Suppressor macrophage (primary cell): ENCODE data around the gene NEGR1.

Experiments used
- DNase-seq, 4 experiments: peaks; one replicate each; pipeline ENCODE4 v3.0.0-alpha.2; 2020 to 2022

The NEGR1 gene

DNA sequence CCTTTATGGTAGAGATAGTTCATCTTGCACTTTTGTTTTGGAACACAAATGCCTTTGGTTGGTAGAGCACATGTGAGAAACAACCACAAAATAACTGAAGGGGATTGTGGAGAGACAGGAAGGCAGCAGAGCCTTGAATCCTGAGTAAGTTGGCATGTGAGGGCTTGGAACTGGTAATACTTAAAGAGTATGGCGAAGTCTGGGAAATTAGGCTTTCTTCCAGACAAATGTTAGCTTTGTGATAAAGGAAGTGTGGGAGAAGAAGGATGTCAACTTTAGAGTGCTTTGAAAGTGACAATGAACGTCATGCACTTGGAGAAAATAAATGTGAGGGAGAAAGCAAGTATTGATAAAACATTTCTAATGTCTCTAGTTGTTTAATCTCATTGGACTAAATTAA is 725.2 kb downstream of the NEGR1 start:
- no peak for DNase-seq

DNA sequence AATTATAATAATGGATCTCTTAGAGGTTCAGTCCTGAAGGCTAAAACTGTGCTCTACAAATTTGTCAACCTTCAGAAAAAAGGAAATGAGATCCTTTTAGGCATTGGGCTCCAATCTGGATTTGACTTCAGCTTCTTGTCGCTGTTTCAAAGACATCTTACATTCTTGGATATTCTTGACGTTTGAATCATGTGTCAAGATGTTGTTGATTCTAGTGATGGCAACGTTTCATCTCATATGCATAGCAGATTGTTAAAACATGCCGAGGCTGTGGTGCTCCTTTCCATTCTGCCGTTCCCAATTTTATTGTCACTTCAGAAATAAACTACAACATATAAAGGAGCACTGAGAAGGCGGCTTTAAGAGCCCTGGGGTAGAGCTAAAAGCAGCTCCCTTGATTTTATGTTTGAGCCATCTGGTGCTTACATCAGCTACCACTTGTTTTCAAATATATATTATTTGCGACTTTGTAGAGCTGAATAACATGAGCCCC is 733.9 kb downstream of the NEGR1 start:
- no peak for DNase-seq

- DNase-seq, result peak in 1 of 4 experiments; percentile 2
These were observed 740.2 kb downstream of the NEGR1 start for GRCh38 chr1:71542155-71542554.

DNA sequence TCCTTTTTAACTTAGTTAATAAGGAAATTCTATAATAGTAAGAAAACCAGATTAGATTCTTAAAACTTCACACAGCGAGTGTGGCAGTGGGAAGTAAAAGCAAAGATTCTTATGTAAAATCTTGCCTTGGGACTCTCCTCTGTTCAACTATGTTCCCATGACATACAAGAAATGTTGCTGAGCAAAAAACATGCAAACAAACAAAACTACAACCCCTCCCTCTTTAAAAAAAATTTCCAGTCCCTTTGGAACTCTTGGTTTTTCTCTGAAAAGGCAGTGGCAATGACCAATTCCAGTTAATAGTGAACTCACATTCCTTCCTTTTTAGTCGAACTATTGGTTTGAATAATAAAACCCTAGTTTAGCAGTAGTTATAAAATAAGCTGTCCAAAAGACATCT is 748.4 kb downstream of the NEGR1 start:
- DNase-seq, result no peak

GRCh38 chr1:71532343-71532742 is 750.0 kb downstream of the NEGR1 start:
- no peak for DNase-seq

- no peak for DNase-seq
These were observed 755.5 kb downstream of the NEGR1 start for GRCh38 chr1:71526824-71527223.

DNA sequence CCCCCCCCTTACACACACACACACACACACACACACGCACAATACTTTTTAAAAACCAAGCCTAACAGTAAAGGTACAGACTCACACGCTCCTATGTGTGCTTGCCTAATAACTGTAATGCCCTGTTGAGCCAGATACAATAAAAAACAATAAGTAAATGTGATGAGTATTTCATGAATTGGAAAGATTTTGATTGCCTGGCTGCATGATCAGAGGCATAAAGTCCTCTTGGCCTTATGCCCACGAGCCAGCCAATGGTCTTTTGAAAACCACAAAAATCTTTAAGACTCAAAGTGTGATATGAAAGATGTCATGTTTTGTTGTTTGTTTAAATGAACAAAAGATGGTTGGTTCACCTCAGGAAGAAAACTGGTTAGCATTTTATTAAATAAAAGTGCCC is 759.6 kb downstream of the NEGR1 start:
- DNase-seq, result no peak

GRCh38 chr1:71521655-71522264 is 760.6 kb downstream of the NEGR1 start:
- DNase-seq, result peak; percentile 56 to 70 (median 60)

DNA sequence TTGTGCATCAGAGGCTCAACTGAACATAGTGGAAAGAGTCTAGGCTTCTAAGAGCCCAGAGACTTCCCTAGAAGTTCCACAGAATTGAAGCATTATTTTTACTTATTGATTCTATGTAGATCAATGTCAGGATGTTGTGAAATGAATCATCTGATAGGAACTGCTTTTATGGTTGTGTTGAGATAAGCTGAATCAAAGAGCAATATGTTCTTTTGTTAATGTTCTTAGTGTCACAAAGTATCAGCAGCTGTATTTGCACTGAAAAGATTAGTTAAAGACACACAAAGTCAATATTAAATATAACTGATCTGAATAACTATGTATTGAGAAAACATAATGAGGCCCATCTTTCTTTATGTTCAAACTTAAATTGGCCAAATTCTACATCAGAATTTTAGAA is 770.8 kb downstream of the NEGR1 start:
- DNase-seq, result no peak

DNA sequence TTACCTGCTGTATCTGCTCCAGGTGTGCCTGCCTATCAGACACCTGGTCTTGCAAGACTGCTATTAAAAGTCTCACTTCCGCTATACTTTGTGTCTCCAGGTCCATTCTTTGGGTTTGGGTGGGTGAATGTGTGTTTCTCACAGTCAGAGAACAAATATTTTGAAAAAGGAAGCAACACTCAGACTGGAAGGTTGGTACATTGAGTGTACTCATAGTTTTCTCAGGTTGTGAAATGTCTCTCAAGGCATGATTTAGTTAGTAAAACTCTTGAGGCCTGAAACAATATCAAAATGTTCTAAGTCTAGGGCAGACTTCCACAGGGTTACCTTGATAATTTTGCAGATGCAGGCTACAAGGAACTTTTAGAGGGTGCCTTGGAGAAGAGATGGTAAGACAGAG is 771.6 kb downstream of the NEGR1 start:
- no peak for DNase-seq

DNA sequence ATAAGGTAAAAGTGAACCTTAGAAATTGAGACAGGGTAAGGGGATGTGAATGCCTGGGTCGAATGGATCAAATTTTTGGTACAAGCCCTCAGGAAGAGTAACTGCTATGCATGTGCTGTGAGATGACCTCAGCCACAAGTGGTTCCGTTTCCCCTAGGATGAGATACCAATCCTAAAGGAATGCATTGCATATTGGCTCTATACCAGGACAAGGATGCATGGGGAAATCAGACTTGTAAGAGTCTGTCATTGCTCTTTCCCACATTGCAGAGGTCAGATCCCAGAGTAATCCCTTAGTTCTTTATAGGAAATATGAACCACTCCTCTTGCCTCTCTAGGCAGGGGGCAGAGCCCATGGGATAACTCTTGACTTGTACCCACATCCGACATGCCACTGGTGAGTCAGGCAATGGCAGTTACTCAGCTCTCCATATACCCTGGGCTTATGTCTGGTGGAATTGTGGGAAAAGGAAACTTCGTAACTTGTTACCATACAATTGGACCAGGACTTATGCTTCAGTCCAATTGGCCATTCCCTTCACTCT is 773.2 kb downstream of the NEGR1 start:
- no peak for DNase-seq

- peak; percentile 23 to 56 (median 40) for DNase-seq
These were observed 780.3 kb downstream of the NEGR1 start for GRCh38 chr1:71502006-71502405.

DNA sequence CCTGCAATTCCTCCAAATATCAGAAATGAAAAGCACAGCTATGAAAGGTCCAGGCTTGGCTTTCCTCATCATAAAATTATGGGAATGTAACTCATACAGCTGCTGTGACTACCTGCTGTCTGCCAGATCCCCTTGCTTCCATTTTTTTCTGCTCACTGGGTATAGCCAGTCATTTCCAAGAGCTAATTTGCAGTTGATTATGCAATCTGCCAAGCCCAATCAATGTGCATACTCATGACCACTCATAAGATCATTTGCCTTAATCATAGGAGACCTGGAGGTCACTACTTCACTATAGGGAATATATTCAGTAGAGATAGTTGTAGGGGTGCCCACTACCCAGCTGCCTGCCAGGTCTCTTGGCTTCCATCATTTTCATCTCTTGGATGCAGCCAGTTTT is 783.8 kb downstream of the NEGR1 start:
- no peak for DNase-seq

GRCh38 chr1:71494163-71494562 is 788.2 kb downstream of the NEGR1 start:
- peak in 3 of 4 experiments; percentile 2 to 19 (median 2) for DNase-seq

GRCh38 chr1:71492298-71493041 is 789.9 kb downstream of the NEGR1 start:
- DNase-seq, result no peak

- DNase-seq, result no peak
These were observed 791.9 kb downstream of the NEGR1 start for GRCh38 chr1:71490432-71490831.

DNA sequence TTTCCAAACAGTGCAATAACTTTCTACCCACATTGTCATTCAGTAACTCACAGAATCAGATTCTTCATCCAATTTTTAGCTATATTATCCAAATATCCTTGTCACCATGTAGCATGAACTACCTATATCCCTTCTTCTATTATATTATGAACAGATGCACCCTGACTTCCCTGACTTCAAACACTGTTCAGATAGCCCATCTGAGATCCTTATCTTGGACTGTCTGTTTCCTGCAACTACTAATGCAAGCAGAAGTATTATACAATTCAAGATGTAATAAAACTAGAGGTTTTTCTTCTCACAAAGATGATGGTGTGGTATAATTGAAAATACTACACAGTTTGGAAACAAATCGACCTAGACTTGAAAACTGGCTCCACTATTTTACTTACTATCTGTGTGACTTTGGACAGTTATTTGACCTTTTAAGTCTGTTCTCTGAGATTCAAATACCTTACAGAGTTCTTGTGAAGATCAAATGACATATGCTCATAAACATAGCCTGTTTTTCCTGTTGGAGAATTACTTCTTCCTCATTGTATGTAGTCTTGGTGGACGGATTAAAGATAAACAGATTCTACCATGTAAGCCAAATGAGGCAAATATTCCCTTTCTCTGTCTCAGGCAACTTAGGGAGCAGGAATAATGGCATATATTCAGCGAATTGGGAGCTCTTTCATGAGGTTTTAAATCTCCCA is 793.6 kb downstream of the NEGR1 start:
- no peak for DNase-seq

DNA sequence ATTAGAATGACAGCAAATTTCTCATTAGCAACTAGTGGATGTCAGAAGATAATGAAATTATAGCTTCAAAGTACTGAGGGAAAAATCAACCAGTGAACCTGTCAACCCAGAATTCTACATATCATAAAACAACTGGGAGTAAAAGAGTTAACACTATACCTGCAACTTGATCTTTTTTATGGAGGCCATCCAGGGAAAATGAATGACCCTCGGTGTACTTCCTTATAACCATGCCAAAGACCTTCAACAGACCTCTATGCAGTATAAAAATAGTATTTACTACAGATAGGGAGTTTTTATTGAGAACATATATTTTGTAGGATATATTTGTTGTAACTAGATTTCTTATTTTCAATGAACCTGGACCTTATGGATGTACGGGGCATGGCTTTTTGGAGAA is 809.0 kb downstream of the NEGR1 start:
- DNase-seq, result no peak

GRCh38 chr1:71465093-71465492 is 817.2 kb downstream of the NEGR1 start:
- no peak for DNase-seq

DNA sequence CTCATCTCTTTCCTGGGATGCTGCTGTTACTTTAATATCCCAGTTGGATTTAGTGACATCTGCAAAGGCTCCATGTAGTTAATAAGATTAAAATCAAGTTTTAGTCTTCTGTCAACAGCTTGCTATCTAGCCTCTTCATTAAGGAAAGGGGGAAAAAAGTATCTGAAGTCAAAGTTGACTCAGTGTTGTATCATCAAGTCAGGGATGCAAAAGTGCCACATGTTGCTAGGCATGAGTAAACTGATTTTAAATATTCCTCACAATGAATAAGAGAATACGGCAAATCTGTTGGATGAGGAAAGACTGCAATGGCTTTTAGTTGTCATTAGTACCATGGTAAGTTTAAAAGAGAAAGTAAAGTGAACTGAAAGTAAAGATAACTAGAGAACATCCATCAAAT is 818.3 kb downstream of the NEGR1 start:
- DNase-seq, result no peak

- DNase-seq, result no peak
These were observed 819.2 kb downstream of the NEGR1 start for GRCh38 chr1:71463144-71463543.

- DNase-seq, result no peak
These were observed 820.1 kb downstream of the NEGR1 start for GRCh38 chr1:71462247-71462646.

GRCh38 chr1:71461416-71461815 is 820.9 kb downstream of the NEGR1 start:
- no peak for DNase-seq
